NCI-H1436 (cell line): ENCODE results near the gene ZNF33B.
"Not testable (repeated sequence)": the region's sequence is repeated elsewhere in the genome, so short reads cannot be mapped to it uniquely, and the experiment has no call there.

ENCODE experiments used
- DNase-seq: peaks from one replicate; lab custom pipeline; 2025; lab: John Stamatoyannopoulos, UW

Gene ZNF33B

GRCh38 chr10:42615419-42615818, 23.0 kb downstream of the ZNF33B start:
- no peak for DNase-seq

GRCh38 chr10:42609872-42610271, 28.5 kb downstream of the ZNF33B start:
- DNase-seq, result no peak

GRCh38 chr10:42598249-42598873, 40.0 kb downstream of the ZNF33B start:
- no peak for DNase-seq

GRCh38 chr10:42596196-42596595, 42.2 kb downstream of the ZNF33B start:
- no peak for DNase-seq

GRCh38 chr10:42594246-42594650, 44.1 kb downstream of the ZNF33B start:
- no peak for DNase-seq

- no peak for DNase-seq
These were observed 45.1 kb downstream of the ZNF33B start for GRCh38 chr10:42593284-42593683.

- DNase-seq, result no peak
These were observed 54.5 kb downstream of the ZNF33B start for GRCh38 chr10:42583828-42584227.

- no peak for DNase-seq
These were observed 60.4 kb downstream of the ZNF33B start for GRCh38 chr10:42578019-42578418.

- DNase-seq, result no peak
These were observed 62.0 kb downstream of the ZNF33B start for GRCh38 chr10:42576338-42576737.

- DNase-seq, result no peak
These were observed 64.0 kb downstream of the ZNF33B start for GRCh38 chr10:42574336-42574735.

GRCh38 chr10:42556931-42557330, 81.4 kb downstream of the ZNF33B start:
- no peak for DNase-seq

GRCh38 chr10:42553576-42553975, 84.8 kb downstream of the ZNF33B start:
- DNase-seq, result not testable (repeated sequence)

- DNase-seq, result no peak
These were observed 85.3 kb downstream of the ZNF33B start for GRCh38 chr10:42553064-42553407.

GRCh38 chr10:42552188-42553063, 85.9 kb downstream of the ZNF33B start:
- DNase-seq, result peak; percentile 95

- no peak for DNase-seq
These were observed 86.7 kb downstream of the ZNF33B start for GRCh38 chr10:42551582-42552187.

GRCh38 chr10:42549851-42550250, 88.5 kb downstream of the ZNF33B start:
- DNase-seq, result no peak

GRCh38 chr10:42548254-42548653, 90.1 kb downstream of the ZNF33B start:
- no peak for DNase-seq

- DNase-seq, result no peak
These were observed 93.4 kb downstream of the ZNF33B start for GRCh38 chr10:42544945-42545344.

- DNase-seq, result no peak
These were observed 94.5 kb downstream of the ZNF33B start for GRCh38 chr10:42543840-42544372.
